ENCODE data around the gene AICDA. TPM values are rescaled to one million over a fixed set of nuclear protein-coding genes. Genes with fewer than 3 reads are reported as not detected.

AICDA gene
- total RNA-seq, 1 donor from 2014 or later = not detected

GRCh38 chr12:8554451-8555195 is 58.0 kb downstream of the AICDA start:
- DNase-seq = peak; percentile 66

- no peak for DNase-seq
These were observed 59.5 kb downstream of the AICDA start for GRCh38 chr12:8553088-8553627.

Other genes starting within 250 kb of the AICDA start
- not detected in 2 replicates for gene CLEC6A, start 156.9 kb downstream of the AICDA start, total RNA-seq
- not detected in 2 replicates for gene CLEC4D, start 99.4 kb downstream of the AICDA start, total RNA-seq
- not detected in 2 replicates for gene CLEC4E, start 72.0 kb downstream of the AICDA start, total RNA-seq
- 0.19 and 0.85 TPM in 2 replicates for gene MFAP5, start 50.0 kb upstream of the AICDA start, total RNA-seq
- 46.4 and 180 TPM in 2 replicates for gene RIMKLB, start 85.1 kb upstream of the AICDA start, total RNA-seq
- gene A2ML1, start 209.8 kb upstream of the AICDA start, total RNA-seq = 0.28 TPM in 1 of 2 replicates, not detected in the other

Data from dermis blood vessel endothelial cell (primary cell).